Gastroesophageal sphincter (tissue), 4 donors: ENCODE results near the gene RMI2. TPM values are rescaled to one million over a fixed set of nuclear protein-coding genes. Genes with fewer than 3 reads are reported as not detected.

Source experiments
- ATAC-seq: fragments of 150-250 bp; one replicate; pipeline ENCODE4 v1.9.1; 2016; ENCODE audit warnings: mild to moderate bottlenecking, moderate library complexity
- H3K27ac ChIP-seq, 4 donors: fragments of 200-600 bp; sonication (generic) in 3 of 4; 1 replicate in 3 of 4; 2 replicates in 1 of 4; pipeline ENCODE4 v1.5.1; 2016 to 2019
- H3K27me3 ChIP-seq: fragments of 200-600 bp; sonication (generic); one replicate; pipeline ENCODE4 v1.5.1; 2019
- H3K36me3 ChIP-seq, 2 donors: fragments of 200-600 bp; sonication (generic); one replicate each; pipeline ENCODE4 v1.5.1; 2019; ENCODE audit warnings: control low read depth in 1 of 2
- H3K4me1 ChIP-seq, 3 donors: fragments of 200-600 bp; sonication (generic); 1 replicate in 2 of 3; 2 replicates in 1 of 3; pipeline ENCODE4 v1.5.1; 2016 to 2019; ENCODE audit warnings: control low read depth in 2 of 3
- H3K4me3 ChIP-seq, 2 donors: fragments of 200-600 bp; sonication (generic); one replicate each; pipeline ENCODE4 v1.5.1; 2019; ENCODE audit warnings: mild to moderate bottlenecking in 1 of 2, moderate library complexity in 1 of 2
- H3K9me3 ChIP-seq, 3 donors: fragments of 200-600 bp; sonication (generic); one replicate each; pipeline ENCODE4 v1.5.1; 2017 to 2019; ENCODE audit warnings: control low read depth in 2 of 3
- EP300 ChIP-seq: sonication (generic); formaldehyde crosslinking; IDR thresholded peaks from one replicate; pipeline ENCODE4 v1.6.1; 2017; ENCODE audit warnings: antibody characterized with exemption, mild to moderate bottlenecking
- POLR2A ChIP-seq, 2 donors: fragments of 450-650 bp; IDR thresholded peaks; one replicate each; pipeline ENCODE4 v1.6.1; 2017; ENCODE audit warnings: antibody characterized with exemption in 2 of 2, mild to moderate bottlenecking in 2 of 2, moderate library complexity in 1 of 2
- POLR2AphosphoS5 ChIP-seq: sonication (generic); formaldehyde crosslinking; IDR thresholded peaks from one replicate; pipeline ENCODE4 v1.6.1; 2017; ENCODE audit warnings: antibody characterized with exemption
- WGBS, 2 donors: methylation state at CpG; one replicate each; pipeline ENCODE4 v1.1.5; 2018; ENCODE audit warnings: low coverage in 1 of 2; 5-methylcytosine and 5-hydroxymethylcytosine counted together
- total RNA-seq, 4 donors: library from RNA; depleted of rRNA; stranded (reverse); fragments of >200 nt; gene quantifications; one replicate each; pipeline ENCODE4 v1.1.0, GENCODE V29; 2016
- TF ChIP-seq, protein P1 (sequence below), 4 experiments: fragments of 200-600 bp in 2 of 4; fragments of 450-650 bp in 2 of 4; sonication (generic) in 1 of 4; IDR thresholded peaks; one replicate each; pipeline ENCODE4 v1.5.1; 2017 to 2019; ENCODE audit warnings: antibody characterized with exemption in 4 of 4, mild to moderate bottlenecking in 2 of 4, moderate library complexity in 2 of 4

RMI2 gene
- total RNA-seq, 4 donors from 2014 or later: 0.31 to 1.8 (median 1.4) TPM

DNA sequence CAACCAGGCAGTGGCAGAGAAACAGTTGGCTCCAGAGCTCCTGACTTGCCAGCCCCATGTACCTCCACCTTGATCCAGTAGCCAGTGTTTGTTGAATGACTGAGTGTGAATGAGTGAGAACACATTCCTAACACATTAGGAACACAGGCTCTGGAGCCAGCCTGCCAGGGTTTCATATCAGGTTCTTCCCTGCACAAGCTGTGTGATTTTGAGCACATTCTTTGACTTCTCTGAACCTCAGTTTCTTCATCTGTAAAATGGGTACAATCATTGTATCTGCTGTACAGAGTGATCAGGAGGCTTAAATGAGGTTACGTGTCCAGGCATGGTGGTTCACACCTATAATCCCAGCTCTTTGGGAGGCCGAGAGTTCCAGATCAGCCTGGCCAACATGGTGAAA is 13.3 kb upstream of the RMI2 start:
- no peak for ATAC-seq
- Histone ChIP-seq H3K9me3 (no peaks in the 10 kb centered on the region), H3K36me3 (no peaks in the 10 kb centered on the region), H3K4me1 (peaks cover 0 to 20% (median 8%) of the 10 kb centered on the region in 3 donors), H3K4me3 (no peak overlapping the region), H3K27me3 (no peaks in the 10 kb centered on the region), H3K27ac (no peak overlapping the region)
- TF ChIP-seq POLR2A (IDR thresholded peaks at IDR 0.05): no peak
- TF ChIP-seq EP300: no peak
- TF ChIP-seq, protein P1, sequence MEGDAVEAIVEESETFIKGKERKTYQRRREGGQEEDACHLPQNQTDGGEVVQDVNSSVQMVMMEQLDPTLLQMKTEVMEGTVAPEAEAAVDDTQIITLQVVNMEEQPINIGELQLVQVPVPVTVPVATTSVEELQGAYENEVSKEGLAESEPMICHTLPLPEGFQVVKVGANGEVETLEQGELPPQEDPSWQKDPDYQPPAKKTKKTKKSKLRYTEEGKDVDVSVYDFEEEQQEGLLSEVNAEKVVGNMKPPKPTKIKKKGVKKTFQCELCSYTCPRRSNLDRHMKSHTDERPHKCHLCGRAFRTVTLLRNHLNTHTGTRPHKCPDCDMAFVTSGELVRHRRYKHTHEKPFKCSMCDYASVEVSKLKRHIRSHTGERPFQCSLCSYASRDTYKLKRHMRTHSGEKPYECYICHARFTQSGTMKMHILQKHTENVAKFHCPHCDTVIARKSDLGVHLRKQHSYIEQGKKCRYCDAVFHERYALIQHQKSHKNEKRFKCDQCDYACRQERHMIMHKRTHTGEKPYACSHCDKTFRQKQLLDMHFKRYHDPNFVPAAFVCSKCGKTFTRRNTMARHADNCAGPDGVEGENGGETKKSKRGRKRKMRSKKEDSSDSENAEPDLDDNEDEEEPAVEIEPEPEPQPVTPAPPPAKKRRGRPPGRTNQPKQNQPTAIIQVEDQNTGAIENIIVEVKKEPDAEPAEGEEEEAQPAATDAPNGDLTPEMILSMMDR (IDR thresholded peaks at IDR 0.05): no peak
- no peak for TF ChIP-seq POLR2AphosphoS5
- WGBS, 2 donors: no CpG with 5 or more reads among the region's 2 CpGs

DNA sequence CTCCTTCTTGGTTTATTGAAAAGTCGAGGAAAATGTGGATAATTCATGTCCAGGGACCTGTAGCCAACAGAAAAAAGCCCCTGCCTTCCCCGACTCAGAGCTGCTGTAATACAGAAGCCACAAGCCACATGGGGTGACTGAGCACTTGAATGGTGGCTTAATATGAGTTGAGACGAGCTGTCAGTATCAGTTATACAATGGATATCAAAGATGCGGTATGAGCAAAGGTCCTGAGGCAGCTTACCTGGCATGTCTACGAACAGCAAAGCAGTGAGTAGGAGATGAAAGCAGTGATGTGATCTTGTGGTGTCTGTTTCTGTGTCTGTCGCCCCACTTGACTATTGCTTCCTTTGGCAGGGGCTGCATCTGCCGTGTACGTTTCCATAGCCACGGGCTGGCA is 12.2 kb upstream of the RMI2 start:
- peaks cover 0 to 16% (median 8%) of the 10 kb centered on the region in 3 donors for H3K4me1 ChIP-seq
- H3K4me3 ChIP-seq: no peak overlapping the region
- TF ChIP-seq POLR2AphosphoS5 (no peak), POLR2A (IDR thresholded peaks at IDR 0.05) (no peak), EP300 (no peak)
- TF ChIP-seq, protein P1 (IDR thresholded peaks at IDR 0.05): no peak
- no peak for ATAC-seq
- H3K36me3 ChIP-seq: no peaks in the 10 kb centered on the region
- H3K9me3 ChIP-seq: no peaks in the 10 kb centered on the region
- no peak overlapping the region for H3K27ac ChIP-seq
- no peaks in the 10 kb centered on the region for H3K27me3 ChIP-seq
- WGBS, 2 donors: 74 to 75% methylated on average over 7 to 9 of the region's 9 CpGs

DNA sequence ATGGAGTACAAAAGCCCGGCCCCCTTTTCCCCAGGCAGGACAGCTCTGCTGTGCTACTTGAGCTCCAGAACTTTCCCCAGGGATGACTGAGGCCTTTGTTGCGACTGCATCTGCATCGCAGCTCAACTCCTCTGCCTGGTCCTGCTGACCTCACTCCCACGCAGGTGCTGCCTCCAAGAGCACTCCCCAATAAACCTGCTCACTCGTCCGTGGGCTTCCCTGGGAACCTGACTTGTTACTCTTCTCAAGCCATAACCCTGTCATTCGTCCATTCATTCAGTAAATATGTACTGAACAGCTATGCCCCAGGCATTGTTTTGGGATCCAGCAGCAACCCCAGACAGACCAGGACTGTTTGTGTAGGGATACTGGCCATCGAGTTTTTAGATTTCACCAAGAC is 11.6 kb upstream of the RMI2 start:
- TF ChIP-seq POLR2A (IDR thresholded peaks at IDR 0.05): no peak
- TF ChIP-seq, protein P1 (IDR thresholded peaks at IDR 0.05): no peak
- no peak for TF ChIP-seq POLR2AphosphoS5
- no peak for TF ChIP-seq EP300
- Histone ChIP-seq H3K27me3 (no peaks in the 10 kb centered on the region), H3K36me3 (no peaks in the 10 kb centered on the region), H3K27ac (no peak overlapping the region), H3K4me1 (peaks cover 0 to 9% (median 5%) of the 10 kb centered on the region in 3 donors), H3K4me3 (no peak overlapping the region), H3K9me3 (no peaks in the 10 kb centered on the region)
- 42 to 75% methylated on average over 2 to 8 of the region's 8 CpGs for WGBS, 2 donors
- no peak for ATAC-seq

DNA sequence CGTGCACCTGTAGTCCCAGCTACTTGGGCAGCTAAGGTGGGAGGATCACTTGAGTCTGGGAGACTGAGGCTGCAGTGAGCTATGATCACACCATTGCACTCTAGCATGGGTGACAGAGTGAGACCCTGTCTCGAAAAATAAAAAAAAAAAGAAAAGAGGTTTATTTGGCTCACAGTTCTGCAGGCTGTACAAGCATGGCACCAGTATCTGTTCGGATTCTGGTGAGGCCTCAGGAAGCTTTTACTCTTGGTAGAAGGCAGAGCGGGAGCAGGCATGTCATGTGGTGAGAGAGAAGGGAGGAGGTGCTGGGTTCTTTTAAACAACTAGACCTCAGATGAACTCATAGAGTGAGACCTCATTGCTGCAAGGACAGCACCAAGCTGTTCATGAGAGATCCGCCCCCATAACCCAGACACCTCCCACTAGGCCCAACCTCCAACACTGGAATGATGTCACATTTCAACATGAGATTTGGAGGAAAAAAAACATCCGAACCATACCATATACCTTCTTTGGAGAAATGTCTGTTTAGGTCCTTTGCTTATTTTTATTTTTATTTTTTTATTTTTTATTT is 10.3 kb upstream of the RMI2 start:
- Histone ChIP-seq H3K36me3 (no peaks in the 10 kb centered on the region), H3K4me1 (no peaks in the 10 kb centered on the region), H3K9me3 (no peaks in the 10 kb centered on the region), H3K27me3 (no peaks in the 10 kb centered on the region), H3K27ac (no peak overlapping the region), H3K4me3 (no peak overlapping the region)
- TF ChIP-seq, protein P1 (IDR thresholded peaks at IDR 0.05): no peak
- no peak for TF ChIP-seq POLR2A (IDR thresholded peaks at IDR 0.05)
- TF ChIP-seq EP300: no peak
- TF ChIP-seq POLR2AphosphoS5: no peak
- no peak for ATAC-seq
- 84 to 86% methylated on average over 4 to 6 of the region's 6 CpGs for WGBS, 2 donors

DNA sequence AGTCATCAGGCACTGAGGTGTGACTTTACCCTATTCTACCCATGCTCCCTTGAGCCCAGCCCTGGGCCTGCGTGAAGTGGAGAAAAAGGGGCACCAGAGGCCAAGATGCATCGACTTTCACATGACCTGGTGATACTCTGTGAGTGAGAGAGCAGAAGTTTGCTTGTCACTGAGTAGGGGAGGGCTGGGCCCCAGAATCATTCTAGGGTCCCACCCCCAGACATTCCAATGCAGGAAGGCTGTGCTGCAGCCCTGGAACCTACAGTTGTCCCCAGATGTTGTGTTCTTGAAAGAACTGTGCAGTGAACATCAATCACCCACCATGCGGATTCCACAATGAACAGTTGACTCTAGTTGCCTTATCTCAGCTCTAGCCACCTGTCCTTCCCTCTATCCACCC is 6.2 kb upstream of the RMI2 start:
- H3K9me3 ChIP-seq: no peaks in the 10 kb centered on the region
- no peak overlapping the region for H3K4me3 ChIP-seq
- no peaks in the 10 kb centered on the region for H3K36me3 ChIP-seq
- no peaks in the 10 kb centered on the region for H3K27me3 ChIP-seq
- H3K27ac ChIP-seq: no peak overlapping the region
- no peaks in the 10 kb centered on the region for H3K4me1 ChIP-seq
- TF ChIP-seq, protein P1 (IDR thresholded peaks at IDR 0.05): no peak
- 28 to 67% methylated on average over 1 to 3 of the region's 3 CpGs for WGBS, 2 donors
- no peak for ATAC-seq
